ENCODE data around the gene MCRIP1.

MCRIP1 gene

GRCh38 chr17:81792675-81793615 lies 40.1 kb downstream of the MCRIP1 start:
- Histone ChIP-seq H3K4me3 (ENCODE audit: low read depth, low read length, poor library complexity, severe bottlenecking) (no peak overlapping the region), H3K4me1 (ENCODE audit: insufficient read depth, low read length, severe bottlenecking) (no peaks in the 10 kb centered on the region), H3K27me3 (ENCODE audit: insufficient read depth, low read length) (no peaks in the 10 kb centered on the region), H2AFZ (ENCODE audit: low read length) (no peak overlapping the region), H3K36me3 (ENCODE audit: insufficient read depth, low read length) (no peaks in the 10 kb centered on the region), H3K9ac (ENCODE audit: low read length) (no peak overlapping the region), H4K20me1 (ENCODE audit: insufficient read depth, low read length) (no peaks in the 10 kb centered on the region), H3K9me2 (ENCODE audit: low read depth, low read length) (no peaks in the 10 kb centered on the region), H3K9me3 (ENCODE audit: low read length) (no peaks in the 10 kb centered on the region), H3K79me2 (ENCODE audit: insufficient read depth, low read length) (no peaks in the 10 kb centered on the region), H3F3A (ENCODE audit: insufficient read depth, low read length) (no peaks in the 10 kb centered on the region), H3K4me2 (ENCODE audit: low read length) (no peak overlapping the region), H3K27ac (ENCODE audit: low read depth, low read length, poor library complexity, severe bottlenecking) (no peak overlapping the region)
- no peak for TF ChIP-seq CTCF (IDR thresholded peaks at IDR 0.05; ENCODE audit: low read length)
- TF ChIP-seq EZH2 (IDR thresholded peaks at IDR 0.05; ENCODE audit: borderline replicate concordance, low read length) = no peak

Measured in OCI-LY1 (cell line).